ENCODE results near the gene CHRNB1. TPM values are rescaled to one million over a fixed set of nuclear protein-coding genes. Genes with fewer than 3 reads are reported as not detected.
A peak's percentile ranks its signal among the peaks of the same experiment; 100 is the strongest.

Gene CHRNB1
- total and polyA plus RNA-seq, 2 donors from 2014 or later = 11.9 to 19.3 TPM

GRCh38 chr17:7408252-7408727 is 36.6 kb upstream of the CHRNB1 start:
- Histone ChIP-seq H3K9me3 (ENCODE audit: control insufficient read depth in 2 of 3, insufficient read depth in 1 of 3, low read length in 3 of 3) (no peaks in the 10 kb centered on the region), H3K9ac (ENCODE audit: low read length in 3 of 3) (no peak overlapping the region), H3K4me1 (ENCODE audit: control insufficient read depth in 2 of 3, insufficient read depth in 2 of 3, low read depth in 1 of 3, low read length in 3 of 3) (no peaks in the 10 kb centered on the region), H3K27me3 (ENCODE audit: control insufficient read depth, insufficient read depth, low read length) (no peaks in the 10 kb centered on the region), H3K36me3 (ENCODE audit: control insufficient read depth in 2 of 3, insufficient read depth in 3 of 3, low read length in 3 of 3) (no peaks in the 10 kb centered on the region), H3K27ac (ENCODE audit: low read depth in 2 of 2, low read length in 2 of 2) (no peak overlapping the region), H3K4me3 (ENCODE audit: low read length in 3 of 3) (no peak overlapping the region)
- TF ChIP-seq CTCF (IDR thresholded peaks at IDR 0.05; ENCODE audit: borderline replicate concordance, extremely low read depth, insufficient read depth) = no peak
- intact Hi-C loops (cut with DNase I) = no loop called here
- FAIRE-seq (no peak), DNase-seq (peak in 1 of 5 donors; percentile 53)

GRCh38 chr17:7408863-7409262 is 36.0 kb upstream of the CHRNB1 start:
- Histone ChIP-seq H3K9me3 (ENCODE audit: control insufficient read depth in 2 of 3, insufficient read depth in 1 of 3, low read length in 3 of 3) (no peaks in the 10 kb centered on the region), H3K9ac (ENCODE audit: low read length in 3 of 3) (no peak overlapping the region), H3K27me3 (ENCODE audit: control insufficient read depth, insufficient read depth, low read length) (no peaks in the 10 kb centered on the region), H3K4me3 (ENCODE audit: low read length in 3 of 3) (no peak overlapping the region), H3K36me3 (ENCODE audit: control insufficient read depth in 2 of 3, insufficient read depth in 3 of 3, low read length in 3 of 3) (no peaks in the 10 kb centered on the region), H3K27ac (ENCODE audit: low read depth in 2 of 2, low read length in 2 of 2) (no peak overlapping the region), H3K4me1 (ENCODE audit: control insufficient read depth in 2 of 3, insufficient read depth in 2 of 3, low read depth in 1 of 3, low read length in 3 of 3) (no peaks in the 10 kb centered on the region)
- intact Hi-C loops (cut with DNase I) = no loop called here
- TF ChIP-seq CTCF (IDR thresholded peaks at IDR 0.05; ENCODE audit: borderline replicate concordance, extremely low read depth, insufficient read depth) = no peak
- DNase-seq (no peak), FAIRE-seq (no peak)

GRCh38 chr17:7409716-7410115 is 35.1 kb upstream of the CHRNB1 start:
- H3K9ac ChIP-seq (ENCODE audit: low read length in 3 of 3) = no peak overlapping the region
- H3K27me3 ChIP-seq (ENCODE audit: control insufficient read depth, insufficient read depth, low read length) = no peaks in the 10 kb centered on the region
- H3K36me3 ChIP-seq (ENCODE audit: control insufficient read depth in 2 of 3, insufficient read depth in 3 of 3, low read length in 3 of 3) = no peaks in the 10 kb centered on the region
- intact Hi-C loops (cut with DNase I) = no loop called here
- FAIRE-seq = no peak
- H3K27ac ChIP-seq (ENCODE audit: low read depth in 2 of 2, low read length in 2 of 2) = no peak overlapping the region
- no peak for DNase-seq
- no peaks in the 10 kb centered on the region for H3K9me3 ChIP-seq (ENCODE audit: control insufficient read depth in 2 of 3, insufficient read depth in 1 of 3, low read length in 3 of 3)
- no peak overlapping the region for H3K4me3 ChIP-seq (ENCODE audit: low read length in 3 of 3)
- no peak for TF ChIP-seq CTCF (IDR thresholded peaks at IDR 0.05; ENCODE audit: borderline replicate concordance, extremely low read depth, insufficient read depth)
- H3K4me1 ChIP-seq (ENCODE audit: control insufficient read depth in 2 of 3, insufficient read depth in 2 of 3, low read depth in 1 of 3, low read length in 3 of 3) = no peaks in the 10 kb centered on the region

Measured in kidney (tissue), 14 donors.